ENCODE results near the gene PELO.
"Not testable (repeated sequence)": the region's sequence is repeated elsewhere in the genome, so short reads cannot be mapped to it uniquely, and the experiment has no call there.

PELO gene

DNA sequence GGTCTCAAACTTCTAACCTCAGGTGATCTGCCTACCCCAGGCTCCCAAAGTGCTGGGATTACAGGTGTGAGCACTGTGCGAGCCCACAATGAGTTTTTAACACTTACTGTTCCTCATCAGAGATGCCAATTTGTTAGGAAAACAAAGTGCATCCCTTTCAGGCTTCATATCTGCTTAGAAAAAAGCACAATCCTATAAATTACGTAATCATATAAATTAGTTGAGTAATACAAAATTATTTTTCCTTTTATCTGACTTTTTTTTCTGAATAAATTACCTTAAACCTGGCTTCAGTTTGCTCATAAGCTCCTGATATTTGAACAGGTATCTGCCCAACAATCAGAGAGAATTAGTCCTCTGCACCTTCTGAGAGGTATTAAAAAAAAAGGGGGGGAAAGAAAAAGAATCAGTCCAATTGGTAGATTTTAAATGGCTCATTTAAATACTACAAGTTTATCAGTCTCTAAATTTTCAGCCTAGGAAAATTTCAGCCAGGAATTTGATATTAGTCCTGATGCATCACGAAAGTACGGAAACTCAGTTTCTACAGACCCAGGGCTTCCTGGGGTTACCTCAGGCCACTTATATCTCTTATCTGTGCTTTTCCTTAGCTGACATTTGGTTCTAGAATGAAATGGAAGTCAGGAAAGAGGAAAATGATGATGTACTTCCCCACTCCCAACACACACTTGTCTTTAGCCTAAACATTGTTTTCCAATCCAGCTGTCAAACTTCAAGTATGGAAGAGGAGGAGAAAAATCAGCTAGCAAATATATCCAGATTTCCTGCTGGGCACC is 26.8 kb downstream of the PELO start:
- no peak for TF ChIP-seq ZNF274 (IDR thresholded peaks at IDR 0.05; ENCODE audit: low read depth, low read length)

DNA sequence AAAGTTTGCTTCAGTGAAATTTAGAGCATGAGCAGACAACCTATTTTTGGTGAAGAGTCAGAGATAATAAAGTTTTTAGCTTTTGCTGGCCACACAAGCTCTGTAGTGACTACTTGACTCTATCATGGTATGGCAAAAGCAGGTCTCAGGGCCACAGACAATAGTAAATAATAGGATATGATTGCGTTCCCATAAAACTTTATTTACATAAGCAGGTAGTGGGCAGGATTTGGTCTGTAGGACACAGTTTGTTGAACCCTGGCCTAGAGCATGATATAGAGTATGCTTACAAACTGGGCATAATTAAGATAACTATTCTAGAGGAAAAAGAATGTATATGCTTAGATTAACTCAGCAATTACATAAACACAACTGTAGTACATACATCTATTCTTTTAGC is 30.1 kb downstream of the PELO start:
- TF ChIP-seq ZNF274 (IDR thresholded peaks at IDR 0.05; ENCODE audit: low read depth, low read length) = no peak
- no peak overlapping the region for H3K4me3 ChIP-seq (ENCODE audit: low read length)

More for the DNA sequence above, 26.8 kb downstream of the PELO start:
- H3K4me3 ChIP-seq (ENCODE audit: low read length) = no peak overlapping the region

DNA sequence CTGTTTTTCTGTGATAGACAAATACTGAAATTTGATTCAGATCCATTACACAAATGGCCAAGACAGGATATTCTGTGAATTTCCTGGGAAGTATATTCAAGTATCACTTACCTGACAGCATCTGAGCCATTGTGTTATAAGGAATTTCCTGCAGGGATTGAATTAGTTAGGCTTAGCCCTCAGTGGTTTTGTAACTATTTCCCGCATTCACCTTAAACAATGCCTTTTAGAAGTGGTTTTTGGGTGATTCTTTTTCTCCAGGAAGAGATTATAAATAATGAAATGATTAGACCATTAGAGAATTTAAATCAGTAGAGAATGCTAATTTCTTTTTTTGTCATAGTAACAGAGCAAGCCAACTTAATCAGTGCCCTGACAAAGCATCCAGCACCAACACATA is 30.6 kb downstream of the PELO start:
- H3K4me3 ChIP-seq (ENCODE audit: low read length) = no peak overlapping the region
- TF ChIP-seq ZNF274 (IDR thresholded peaks at IDR 0.05; ENCODE audit: low read depth, low read length) = no peak

DNA sequence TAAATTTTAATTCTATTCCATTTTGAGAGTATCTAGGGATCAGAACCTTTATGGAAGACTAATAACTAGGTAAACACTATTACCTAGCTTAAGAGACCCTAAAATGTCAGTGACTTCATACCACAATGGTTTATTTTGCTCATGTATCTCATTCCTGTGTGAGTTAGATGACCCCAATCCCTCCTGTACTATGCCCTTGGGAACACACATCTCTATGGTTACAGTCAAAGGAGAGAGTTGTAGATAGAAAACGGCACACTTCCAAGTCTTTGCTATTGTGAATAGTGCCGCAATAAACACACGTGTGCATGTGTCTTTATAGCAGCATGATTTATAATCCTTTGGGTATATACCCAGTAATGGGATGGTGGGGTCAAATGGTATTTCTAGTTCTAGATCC is 31.1 kb downstream of the PELO start:
- not testable (repeated sequence) for H3K4me3 ChIP-seq (ENCODE audit: low read length)

DNA sequence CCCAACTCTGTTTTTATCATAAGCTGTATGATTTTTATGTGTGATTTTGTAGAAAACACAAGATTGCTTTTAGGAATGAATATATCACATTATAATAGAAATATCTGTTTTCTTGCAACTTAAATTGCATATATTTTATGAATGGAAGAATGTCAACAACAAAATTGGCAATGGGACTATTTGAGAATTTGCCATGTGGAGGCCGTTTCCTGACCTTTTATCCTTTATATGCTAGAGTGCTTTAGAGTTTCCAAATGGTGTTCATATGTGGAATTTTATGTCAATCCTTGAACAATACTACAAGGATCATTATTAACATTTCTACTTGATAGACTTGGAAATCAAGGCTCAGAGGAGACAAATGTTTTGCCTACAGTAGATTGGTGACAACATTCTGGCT is 34.2 kb downstream of the PELO start:
- no peak for TF ChIP-seq ZNF274 (IDR thresholded peaks at IDR 0.05; ENCODE audit: low read depth, low read length)

DNA sequence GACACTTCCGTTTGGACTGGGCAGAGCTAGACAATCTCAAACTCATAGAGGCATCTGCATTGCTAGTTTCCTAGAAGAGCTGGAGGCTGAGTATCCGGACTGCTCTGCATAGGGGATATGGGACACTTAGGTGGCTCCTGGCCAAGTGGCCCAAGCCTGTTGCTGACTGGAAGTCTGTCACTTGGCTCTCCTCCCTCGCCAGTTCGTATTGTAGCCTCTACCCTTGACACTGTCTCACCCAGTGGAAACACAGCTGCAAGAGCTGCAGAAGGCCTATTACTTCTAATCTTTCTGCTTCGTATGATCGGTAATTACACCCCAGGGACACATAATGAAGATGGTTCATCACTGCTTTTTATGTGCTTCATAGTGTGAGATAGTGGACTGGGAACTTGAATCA is 34.7 kb downstream of the PELO start:
- no peak for TF ChIP-seq ZNF274 (IDR thresholded peaks at IDR 0.05; ENCODE audit: low read depth, low read length)
- H3K4me3 ChIP-seq (ENCODE audit: low read length) = no peak overlapping the region

More for the DNA sequence above, 34.2 kb downstream of the PELO start:
- no peak overlapping the region for H3K4me3 ChIP-seq (ENCODE audit: low read length)

DNA sequence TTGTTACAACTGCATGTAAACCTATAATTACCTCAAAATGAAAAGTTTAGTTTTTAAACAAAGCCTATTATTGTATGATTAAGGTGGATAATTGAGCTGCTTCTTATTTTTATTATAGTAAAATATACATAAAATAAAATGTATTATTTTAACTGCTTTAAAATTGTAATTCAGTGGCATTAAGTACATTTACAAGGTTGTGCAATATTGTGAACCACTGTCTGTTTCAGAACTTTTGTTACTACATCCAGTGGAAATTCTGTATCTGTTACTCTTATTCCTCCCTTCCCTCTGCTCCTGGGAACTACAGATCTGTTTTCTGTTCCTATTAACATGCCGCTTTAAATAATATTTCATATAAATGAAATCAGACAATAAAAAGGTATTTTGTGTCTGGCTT is 37.1 kb downstream of the PELO start:
- TF ChIP-seq ZNF274 (IDR thresholded peaks at IDR 0.05; ENCODE audit: low read depth, low read length) = no peak
- H3K4me3 ChIP-seq (ENCODE audit: low read length) = no peak overlapping the region

DNA sequence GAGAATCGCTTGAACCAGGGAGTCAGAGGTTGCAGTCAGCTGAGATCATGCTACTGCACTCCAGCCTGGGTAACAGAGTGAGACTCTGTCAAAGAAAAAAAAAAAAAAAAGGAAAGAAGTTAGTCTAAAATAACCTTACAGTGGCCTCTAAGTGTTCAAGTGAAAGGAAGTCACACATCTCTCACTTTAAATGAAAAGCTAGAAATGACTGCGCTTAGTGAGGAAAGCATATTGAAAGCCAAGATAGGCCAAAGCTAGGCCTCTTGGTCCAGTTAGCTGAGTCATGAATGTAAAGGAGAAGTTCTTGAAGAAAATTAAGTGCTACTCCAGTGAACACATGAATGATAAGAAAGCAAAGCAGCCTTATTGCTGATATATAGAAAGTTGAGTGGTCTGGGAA is 38.1 kb downstream of the PELO start:
- TF ChIP-seq ZNF274 (IDR thresholded peaks at IDR 0.05; ENCODE audit: low read depth, low read length) = no peak
- H3K4me3 ChIP-seq (ENCODE audit: low read length) = no peak overlapping the region

DNA sequence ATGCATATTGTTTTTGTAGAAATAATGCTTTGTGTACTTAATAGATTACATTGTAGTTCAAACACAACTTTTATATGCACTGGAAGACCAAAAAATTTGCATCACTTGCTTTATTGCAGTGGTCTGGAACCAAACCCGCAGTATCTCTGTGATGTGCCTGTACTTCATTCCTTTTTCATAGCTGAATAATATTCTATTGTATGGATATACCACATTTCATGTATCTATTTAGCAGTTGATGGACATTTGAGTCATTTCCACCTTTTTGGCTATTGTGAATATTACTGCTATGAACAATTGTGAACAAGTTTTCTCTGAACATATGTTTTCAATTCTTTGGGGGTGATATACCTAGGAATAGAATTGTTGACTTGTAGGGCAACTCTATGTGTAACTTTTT is 40.1 kb downstream of the PELO start:
- TF ChIP-seq ZNF274 (IDR thresholded peaks at IDR 0.05; ENCODE audit: low read depth, low read length) = no peak
- H3K4me3 ChIP-seq (ENCODE audit: low read length) = no peak overlapping the region

DNA sequence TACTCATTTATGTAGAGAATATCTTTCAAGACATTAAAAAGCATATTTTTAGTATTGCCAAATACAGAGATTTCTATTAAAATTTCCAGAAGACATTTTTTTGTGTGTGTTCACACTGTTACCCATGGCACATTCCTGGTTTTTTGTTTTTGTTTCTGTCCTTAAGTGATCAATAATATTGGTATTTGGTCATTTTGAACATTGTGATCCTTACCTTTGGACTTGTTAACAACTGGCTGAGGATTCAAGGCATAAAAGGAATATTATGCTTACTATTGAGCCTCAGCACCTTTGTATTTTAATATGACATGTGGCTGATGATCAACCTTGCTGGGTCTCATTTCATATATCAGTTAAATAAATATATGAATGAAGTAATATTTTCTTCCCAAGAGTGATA is 41.9 kb downstream of the PELO start:
- TF ChIP-seq ZNF274 (IDR thresholded peaks at IDR 0.05; ENCODE audit: low read depth, low read length) = no peak
- H3K4me3 ChIP-seq (ENCODE audit: low read length) = no peak overlapping the region

DNA sequence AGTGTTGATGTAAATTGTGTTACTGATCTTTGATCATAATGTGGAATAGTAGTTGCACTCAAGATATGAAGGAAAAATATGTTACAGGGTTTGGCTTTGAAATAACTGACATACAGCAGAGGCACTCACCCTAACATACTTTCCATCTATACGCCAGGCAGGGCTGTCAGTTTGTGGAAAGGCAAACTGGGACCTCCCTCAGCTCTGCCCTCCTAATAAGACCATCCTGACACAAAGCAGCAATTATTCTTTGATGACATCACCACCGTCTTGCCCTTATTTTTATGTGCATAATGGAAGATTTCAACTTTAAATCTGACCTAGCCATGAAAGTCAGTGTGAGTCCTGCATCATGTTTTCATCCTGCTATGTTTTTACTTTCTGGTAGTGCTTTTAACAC is 42.9 kb downstream of the PELO start:
- H3K4me3 ChIP-seq (ENCODE audit: low read length) = no peak overlapping the region
- no peak for TF ChIP-seq ZNF274 (IDR thresholded peaks at IDR 0.05; ENCODE audit: low read depth, low read length)

DNA sequence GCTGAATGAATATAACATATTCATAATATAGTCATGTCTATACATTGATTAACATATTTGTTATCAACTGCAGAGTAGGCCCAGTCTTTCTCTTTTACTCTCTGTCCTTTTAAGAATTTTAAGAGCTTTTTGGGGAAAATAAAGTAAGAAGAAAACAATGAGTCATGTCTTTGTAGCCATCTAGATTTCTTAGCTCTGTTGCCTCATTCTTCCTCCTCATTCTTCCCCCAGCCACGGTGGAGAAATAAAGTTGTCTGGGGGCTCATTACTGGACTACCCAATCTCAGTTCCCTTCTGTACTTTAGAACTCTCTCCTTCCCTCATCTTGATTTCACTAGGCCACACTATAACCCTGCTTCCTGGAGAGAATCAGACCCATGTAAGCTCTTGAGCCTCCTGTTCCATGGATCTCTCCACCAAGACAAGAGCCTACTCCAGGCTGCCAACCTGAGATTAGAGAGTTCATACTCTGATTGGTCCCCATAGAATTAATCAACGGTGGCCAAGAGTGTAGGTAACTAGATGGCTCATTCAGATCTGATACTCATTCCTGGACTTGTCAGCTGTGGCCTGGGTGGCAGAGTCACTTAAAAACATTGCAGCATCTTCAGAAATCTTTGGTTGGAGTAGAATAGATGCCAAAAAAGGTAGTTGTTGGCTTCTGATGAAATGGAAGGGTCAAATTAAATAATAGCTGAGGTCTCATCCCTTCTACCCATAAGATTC is 44.2 kb downstream of the PELO start:
- no peak overlapping the region for H3K4me3 ChIP-seq (ENCODE audit: low read length)
- no peak for TF ChIP-seq ZNF274 (IDR thresholded peaks at IDR 0.05; ENCODE audit: low read depth, low read length)

DNA sequence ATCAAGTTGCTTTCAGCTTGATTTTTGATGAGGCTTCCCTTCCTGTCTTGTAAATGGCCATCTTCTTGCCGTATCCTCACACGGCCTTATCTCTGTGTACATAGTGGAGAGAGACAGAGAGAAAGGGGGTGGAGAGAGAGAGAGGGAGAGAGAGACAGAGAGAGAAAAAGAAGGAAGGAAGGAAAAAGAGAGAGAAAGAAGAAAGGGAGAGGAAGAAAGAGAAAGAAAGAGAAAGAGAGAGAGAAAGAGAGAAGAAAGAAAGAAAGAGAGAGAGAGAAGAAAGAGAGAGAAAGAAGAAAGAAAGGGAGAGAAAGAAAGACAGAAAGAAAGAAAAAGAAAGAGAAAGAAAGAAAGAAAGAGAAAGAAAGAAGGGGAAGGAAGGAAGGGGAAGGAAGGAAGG is 46.6 kb downstream of the PELO start:
- TF ChIP-seq ZNF274 (IDR thresholded peaks at IDR 0.05; ENCODE audit: low read depth, low read length) = no peak

DNA sequence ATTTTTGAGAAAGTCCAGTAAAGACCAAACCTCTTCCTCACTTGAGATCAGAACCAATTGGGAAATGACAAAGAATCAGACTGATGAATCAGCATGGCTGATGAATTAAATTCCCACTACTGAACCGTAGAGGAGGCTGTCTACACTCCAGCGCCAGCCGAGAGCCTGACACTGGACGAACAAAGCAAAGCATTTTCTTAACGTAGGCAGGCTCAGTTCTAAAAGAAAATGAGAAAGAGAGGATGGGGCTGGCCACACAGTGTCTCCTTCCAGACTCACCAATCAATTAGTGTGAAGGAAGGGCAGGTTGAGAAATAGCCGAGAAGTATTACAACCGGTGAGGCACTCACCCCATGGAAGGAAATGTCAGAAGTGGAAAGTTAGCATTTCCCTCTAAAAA is 49.4 kb downstream of the PELO start:
- no peak for TF ChIP-seq ZNF274 (IDR thresholded peaks at IDR 0.05; ENCODE audit: low read depth, low read length)

More for the DNA sequence above, 46.6 kb downstream of the PELO start:
- no peak overlapping the region for H3K4me3 ChIP-seq (ENCODE audit: low read length)

More for the DNA sequence above, 49.4 kb downstream of the PELO start:
- no peak overlapping the region for H3K4me3 ChIP-seq (ENCODE audit: low read length)

All from GM08714 (cell line).